Peyer's patch (tissue), 4 donors: ENCODE data around the gene BUB1B.

Experiments
- CTCF ChIP-seq, 6 experiments: fragments of 450-650 bp in 4 of 6; fragments of 200-600 bp in 2 of 6; sonication (generic) in 1 of 6; IDR thresholded peaks; one replicate each; pipeline ENCODE4 v1.5.1; 2017 to 2019; ENCODE audit warnings: antibody characterized with exemption in 6 of 6, mild to moderate bottlenecking in 3 of 6, moderate library complexity in 1 of 6
- POLR2A ChIP-seq, 2 donors: fragments of 450-650 bp; IDR thresholded peaks; one replicate each; pipeline ENCODE4 v1.5.1; 2017; ENCODE audit warnings: antibody characterized with exemption in 2 of 2, mild to moderate bottlenecking in 2 of 2, moderate library complexity in 2 of 2

DNA sequence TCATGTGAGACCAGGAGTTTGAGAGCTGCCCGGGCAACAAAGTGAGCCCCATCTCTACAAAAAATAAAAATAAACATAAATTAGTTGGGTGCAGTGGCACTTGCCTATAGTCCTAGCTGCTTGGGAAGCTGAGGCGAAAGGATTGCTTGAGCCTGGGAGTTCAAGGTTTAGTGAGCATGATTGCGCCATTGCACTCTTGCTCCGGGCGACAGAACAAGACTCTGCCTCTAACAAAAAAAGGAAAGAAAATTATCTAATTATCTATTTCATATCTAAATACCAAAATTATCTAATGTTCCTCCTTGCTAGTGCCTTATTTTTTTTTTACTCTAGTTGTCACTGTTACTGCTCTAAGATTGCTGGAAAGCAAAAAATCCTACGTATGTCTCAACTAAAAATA is 61.3 kb downstream of the BUB1B start:
- TF ChIP-seq POLR2A (IDR thresholded peaks at IDR 0.05) (no peak), CTCF (IDR thresholded peaks at IDR 0.05) (no peak)
